Measurements from ENCODE around the gene ATIC.

DNA sequence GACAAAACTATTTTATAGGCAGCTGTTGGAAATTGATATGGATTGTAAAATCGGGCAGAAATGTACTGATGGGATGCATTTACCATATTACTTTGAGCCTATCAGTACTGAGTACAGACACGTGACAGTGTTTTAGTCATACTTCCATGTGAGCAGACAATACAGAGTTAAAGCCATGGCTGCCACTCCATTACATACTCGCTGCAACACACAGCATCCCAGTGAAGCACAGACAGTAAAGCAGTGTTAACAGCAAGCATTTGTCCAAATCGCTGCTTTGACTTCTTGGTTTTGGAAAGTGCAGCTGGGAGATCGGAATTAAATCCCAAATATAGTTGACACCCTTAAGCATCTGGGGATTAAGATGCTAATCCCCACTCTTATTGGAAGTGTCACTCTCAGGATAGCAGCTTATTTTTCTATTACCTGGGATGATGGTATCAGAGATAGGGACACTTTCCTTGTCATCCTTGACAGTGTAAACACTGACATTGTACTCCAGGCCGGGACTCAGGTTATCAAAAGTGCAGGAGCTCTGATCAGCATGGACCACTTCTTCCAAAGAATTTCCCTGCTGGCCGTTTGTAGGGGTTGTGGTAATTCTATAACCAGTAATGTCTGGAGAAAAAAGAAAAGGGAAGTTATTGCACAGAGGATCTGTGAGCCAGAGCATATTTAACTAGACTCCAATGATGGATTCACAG is 82.4 kb downstream of the ATIC start:
- no peak for TF ChIP-seq POLR2A (IDR thresholded peaks at IDR 0.05)
- TF ChIP-seq, protein P1, sequence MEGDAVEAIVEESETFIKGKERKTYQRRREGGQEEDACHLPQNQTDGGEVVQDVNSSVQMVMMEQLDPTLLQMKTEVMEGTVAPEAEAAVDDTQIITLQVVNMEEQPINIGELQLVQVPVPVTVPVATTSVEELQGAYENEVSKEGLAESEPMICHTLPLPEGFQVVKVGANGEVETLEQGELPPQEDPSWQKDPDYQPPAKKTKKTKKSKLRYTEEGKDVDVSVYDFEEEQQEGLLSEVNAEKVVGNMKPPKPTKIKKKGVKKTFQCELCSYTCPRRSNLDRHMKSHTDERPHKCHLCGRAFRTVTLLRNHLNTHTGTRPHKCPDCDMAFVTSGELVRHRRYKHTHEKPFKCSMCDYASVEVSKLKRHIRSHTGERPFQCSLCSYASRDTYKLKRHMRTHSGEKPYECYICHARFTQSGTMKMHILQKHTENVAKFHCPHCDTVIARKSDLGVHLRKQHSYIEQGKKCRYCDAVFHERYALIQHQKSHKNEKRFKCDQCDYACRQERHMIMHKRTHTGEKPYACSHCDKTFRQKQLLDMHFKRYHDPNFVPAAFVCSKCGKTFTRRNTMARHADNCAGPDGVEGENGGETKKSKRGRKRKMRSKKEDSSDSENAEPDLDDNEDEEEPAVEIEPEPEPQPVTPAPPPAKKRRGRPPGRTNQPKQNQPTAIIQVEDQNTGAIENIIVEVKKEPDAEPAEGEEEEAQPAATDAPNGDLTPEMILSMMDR (IDR thresholded peaks at IDR 0.05), result no peak
